KOPT-K1 (cell line): ENCODE results near the gene ARSG.
A peak's percentile ranks its signal among the peaks of the same experiment; 100 is the strongest.
"Not testable (repeated sequence)": the region's sequence is repeated elsewhere in the genome, so short reads cannot be mapped to it uniquely, and the experiment has no call there.

ENCODE experiments used
- H3K27ac ChIP-seq: fragments of 200-600 bp; sonication (generic); 2 replicates; pipeline ENCODE4 v1.5.1; 2016; ENCODE audit warnings: antibody characterized with exemption, mild to moderate bottlenecking, low read depth, low read length; ENCODE audit not compliant: poor library complexity, severe bottlenecking
- H3K36me3 ChIP-seq: fragments of 200-600 bp; sonication (generic); 2 replicates; pipeline ENCODE4 v1.5.1; 2017; ENCODE audit warnings: antibody characterized with exemption, mild to moderate bottlenecking, low read length, moderate library complexity; ENCODE audit not compliant: insufficient read depth
- H3K9me3 ChIP-seq: fragments of 200-600 bp; sonication (generic); 2 replicates; pipeline ENCODE4 v1.5.1; 2017; ENCODE audit warnings: antibody characterized with exemption, low read length, mild to moderate bottlenecking; ENCODE audit not compliant: insufficient read depth, poor library complexity, severe bottlenecking

Gene ARSG

DNA sequence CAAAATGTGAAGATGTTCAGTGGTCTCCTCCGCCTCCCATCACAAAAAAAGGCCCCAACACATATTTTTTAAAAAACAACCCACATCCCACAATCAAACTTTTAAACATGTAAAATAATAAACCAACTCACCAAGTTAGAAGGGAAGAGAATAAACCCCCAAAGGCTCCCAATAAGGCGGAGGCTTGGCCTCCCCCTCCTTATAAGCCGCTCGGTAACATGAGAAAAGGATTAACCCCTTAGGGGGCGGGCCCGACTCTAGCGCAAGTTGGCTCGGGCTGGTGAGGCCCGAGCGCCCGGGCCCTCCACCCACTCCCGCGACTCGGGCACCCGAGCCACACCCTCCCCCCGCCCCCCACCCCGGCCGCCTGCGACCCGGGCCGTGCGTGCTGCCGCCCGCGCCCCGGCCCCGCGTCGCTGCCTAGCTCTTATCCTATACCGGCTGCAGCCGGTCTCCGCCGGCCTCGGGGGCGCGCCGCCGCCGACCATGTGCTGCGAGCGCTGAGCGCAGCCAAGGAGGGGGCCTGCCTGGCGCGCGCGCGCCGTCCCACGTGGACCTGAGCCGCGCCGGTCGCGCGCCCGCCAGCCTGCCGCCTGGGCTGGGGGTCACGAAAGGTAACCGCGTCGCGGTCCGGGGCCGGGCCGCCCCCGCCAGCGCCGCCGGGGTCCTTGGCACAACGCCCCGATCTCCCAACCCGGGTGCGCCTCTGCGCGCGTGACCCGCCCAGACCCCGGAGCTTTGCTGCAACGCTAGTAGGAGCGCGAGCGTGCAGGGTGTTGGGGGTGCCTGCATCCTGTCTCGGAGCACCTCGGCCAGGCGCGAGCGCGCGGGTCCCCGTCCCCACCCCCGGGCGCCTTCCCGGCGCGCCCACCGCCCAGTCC, at the start of gene ARSG, which contains the start of gene SLC16A6:
ARSG (plus strand) TSS at position 541 of the 881 bp plus-strand sequence. CDS start 15,999 bp downstream, outside the sequence.
SLC16A6 (minus strand) TSS at position 173 of the 881 bp plus-strand sequence. CDS start 12,807 bp downstream, outside the sequence.
- no peaks in the 10 kb centered on the region for H3K9me3 ChIP-seq
- no peaks in the 10 kb centered on the region for H3K36me3 ChIP-seq
- peak within 1 kb of the TSS; percentile 96 for H3K27ac ChIP-seq

DNA sequence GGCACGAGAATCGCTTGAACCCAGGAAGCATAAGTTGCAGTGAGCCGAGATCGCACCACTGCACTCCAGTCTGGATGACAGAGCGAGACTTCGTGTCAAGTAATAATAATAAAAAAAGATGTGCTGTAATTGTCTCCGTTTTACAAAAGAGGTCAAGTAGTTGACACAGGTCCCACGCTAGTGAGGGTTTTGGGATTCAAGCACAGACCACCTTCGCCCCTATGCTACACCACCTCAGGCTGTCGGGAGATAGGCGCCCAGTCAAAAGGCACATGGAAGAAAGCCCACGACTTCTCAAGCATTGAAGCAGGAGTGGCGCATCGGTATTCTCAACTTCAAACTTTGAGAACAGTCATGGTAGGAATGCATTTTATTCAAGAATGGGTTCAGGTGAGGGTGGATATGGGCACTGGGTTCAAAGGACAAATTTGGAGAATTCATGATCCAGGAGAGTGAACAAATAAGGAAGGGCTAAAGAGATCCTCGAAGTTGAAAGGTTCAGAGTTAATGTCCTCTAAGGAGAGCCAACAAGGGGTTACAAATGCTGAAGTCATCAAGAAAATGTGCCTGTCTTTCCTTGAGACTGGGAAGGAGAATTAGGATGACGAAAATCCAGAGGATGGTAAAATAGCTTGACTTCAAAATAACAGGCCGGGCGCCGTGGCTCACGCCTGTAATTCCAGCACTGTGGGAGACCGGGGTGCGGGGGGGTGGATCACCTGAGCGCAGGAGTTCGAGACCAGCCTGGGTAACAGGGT, 44.8 kb upstream of the ARSG start:
- Histone ChIP-seq H3K27ac (peak overlapping the region; percentile 89), H3K9me3 (no peaks in the 10 kb centered on the region), H3K36me3 (peaks cover 10% of the 10 kb centered on the region)

DNA sequence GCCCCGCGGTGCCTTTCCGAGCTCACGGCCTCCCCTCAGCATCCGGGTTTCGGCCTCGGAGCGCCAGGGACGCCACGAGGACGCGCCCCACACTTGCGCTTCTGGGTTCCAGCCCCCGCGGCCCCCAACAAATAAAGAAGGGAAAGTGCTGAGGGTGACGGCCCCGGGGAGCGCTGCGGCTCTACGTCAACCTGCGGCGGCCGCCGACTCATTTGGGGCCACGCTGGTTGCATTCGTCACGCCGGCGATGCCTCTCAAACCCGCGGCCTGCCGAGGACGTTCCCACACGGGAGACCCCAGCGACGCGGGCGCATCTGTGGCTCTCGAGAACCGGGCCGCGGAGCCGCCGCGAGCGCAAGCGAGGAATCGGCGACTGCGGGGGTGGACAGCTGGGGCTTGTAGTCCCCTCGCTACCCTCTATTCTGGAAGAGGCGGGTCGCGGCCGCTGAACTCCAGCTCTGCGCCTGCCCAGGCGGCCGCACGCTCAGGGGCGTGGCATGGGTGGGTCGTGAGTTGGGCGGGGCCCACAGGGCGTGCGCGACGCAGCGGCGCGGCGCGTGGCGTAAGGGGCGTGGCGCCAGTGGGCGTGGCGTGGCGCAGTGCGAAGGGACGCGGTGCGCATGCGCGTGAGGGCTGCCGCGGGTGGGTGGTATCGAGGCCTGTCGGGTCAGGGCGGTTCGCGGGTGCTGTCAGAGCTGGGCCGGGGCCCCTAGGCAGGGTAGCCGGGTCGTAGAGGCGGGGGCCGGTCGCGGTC, 43.7 kb upstream of the ARSG start, which contains the start of gene AMZ2:
AMZ2 (plus strand) TSS at position 599 of the 754 bp plus-strand sequence. CDS start 2,145 bp downstream, outside the sequence.
- peak within 1 kb of the TSS; percentile 89 for H3K27ac ChIP-seq
- H3K9me3 ChIP-seq: no peaks in the 10 kb centered on the region
- peaks cover 16% of the 10 kb centered on the region for H3K36me3 ChIP-seq

DNA sequence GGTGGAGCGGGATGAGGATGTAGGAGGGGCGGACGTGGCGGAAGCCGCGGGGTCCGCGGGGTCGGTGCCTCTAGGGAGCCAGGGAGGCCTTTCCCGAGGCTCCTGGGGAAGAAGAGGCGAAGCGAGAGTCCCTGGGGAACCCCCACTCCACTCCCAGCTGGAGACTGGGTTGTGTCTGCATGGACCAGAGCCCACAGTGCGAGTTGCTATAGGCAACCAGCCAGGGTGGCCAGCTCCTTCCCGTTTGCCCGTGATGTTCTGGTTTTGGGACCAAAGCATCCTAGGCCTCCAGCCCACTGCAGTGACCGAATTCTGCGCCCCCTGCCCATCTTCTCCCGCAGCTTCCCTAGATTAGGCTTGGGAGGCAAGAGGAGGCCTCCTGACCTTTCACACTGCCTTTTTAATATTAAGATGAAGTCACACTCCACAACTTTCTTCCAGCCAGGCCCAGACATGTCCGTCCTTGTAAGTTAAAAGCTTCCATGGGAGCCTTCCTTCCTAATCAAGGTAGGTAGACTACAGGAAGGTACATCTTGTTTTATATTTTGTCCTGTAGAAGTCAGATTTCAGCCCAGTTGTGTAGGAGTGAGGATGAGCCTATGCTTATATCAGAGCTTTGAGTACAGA, 43.0 kb upstream of the ARSG start:
- Histone ChIP-seq H3K27ac (peak overlapping the region; percentile 89), H3K36me3 (peaks cover 16% of the 10 kb centered on the region), H3K9me3 (no peaks in the 10 kb centered on the region)

DNA sequence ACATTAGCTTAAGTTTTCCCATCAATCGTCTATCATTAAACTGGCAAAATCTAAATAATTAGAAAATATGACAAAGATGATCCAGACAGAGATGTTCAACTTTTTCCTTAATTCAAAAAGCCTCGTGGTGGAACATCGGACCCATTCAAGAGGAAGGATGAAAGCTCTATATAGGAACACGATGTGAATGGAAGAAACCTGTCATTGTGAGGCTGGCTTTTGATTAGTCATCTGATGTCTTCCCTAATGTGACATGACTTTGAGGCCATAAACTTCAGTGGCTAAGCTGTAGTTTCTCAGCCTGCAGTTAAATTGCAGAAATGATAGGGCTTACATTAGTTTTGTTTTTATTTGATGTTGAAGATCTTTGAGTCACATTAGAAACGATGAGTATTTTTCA, 42.4 kb upstream of the ARSG start:
- H3K9me3 ChIP-seq: no peaks in the 10 kb centered on the region
- H3K27ac ChIP-seq: peak overlapping the region; percentile 89
- peaks cover 16% of the 10 kb centered on the region for H3K36me3 ChIP-seq

DNA sequence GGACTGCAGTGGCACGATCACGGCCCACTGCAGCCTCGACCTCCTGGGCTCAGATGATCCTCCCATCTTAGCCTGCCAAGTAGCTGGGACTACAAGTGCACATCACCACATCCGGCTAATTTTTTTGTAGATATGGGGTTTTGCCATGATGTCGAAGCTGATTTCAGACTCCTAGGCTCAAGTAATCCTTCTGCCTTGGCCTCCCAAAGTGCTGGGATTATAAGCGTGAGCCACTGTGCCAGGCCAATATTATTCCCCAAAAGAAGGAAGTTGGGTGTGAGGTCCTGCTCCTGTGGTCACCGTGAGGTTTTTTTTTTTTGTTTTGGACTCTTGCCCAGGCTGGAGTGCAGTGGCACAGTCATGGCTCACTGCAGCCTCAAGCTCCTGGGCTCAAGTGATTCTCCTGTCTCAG, 41.9 kb upstream of the ARSG start:
- H3K9me3 ChIP-seq: no peaks in the 10 kb centered on the region
- peaks cover 17% of the 10 kb centered on the region for H3K36me3 ChIP-seq
- H3K27ac ChIP-seq: peak overlapping the region; percentile 18

DNA sequence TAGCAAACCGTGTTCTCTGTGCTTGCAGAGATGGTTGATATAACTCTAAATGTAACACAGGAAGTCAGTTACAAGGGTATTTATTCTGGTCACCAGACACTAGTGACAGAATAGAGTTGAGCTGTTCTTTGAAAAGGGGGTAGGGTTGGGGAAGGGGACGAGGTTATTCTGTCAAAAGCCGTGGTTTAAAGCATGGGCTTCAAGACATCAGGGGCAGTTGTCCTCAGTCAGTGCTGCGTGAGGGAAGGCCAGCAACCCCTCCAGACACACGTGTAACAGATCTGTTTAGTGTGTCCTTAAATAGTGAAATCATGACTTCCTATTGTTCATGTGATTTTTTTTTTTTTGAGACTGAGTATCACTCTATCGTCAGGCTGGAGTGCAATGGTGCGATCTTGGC, 37.9 kb upstream of the ARSG start:
- H3K27ac ChIP-seq: peak overlapping the region; percentile 72
- not testable (repeated sequence) for H3K9me3 ChIP-seq
- peaks cover 41% of the 10 kb centered on the region for H3K36me3 ChIP-seq

DNA sequence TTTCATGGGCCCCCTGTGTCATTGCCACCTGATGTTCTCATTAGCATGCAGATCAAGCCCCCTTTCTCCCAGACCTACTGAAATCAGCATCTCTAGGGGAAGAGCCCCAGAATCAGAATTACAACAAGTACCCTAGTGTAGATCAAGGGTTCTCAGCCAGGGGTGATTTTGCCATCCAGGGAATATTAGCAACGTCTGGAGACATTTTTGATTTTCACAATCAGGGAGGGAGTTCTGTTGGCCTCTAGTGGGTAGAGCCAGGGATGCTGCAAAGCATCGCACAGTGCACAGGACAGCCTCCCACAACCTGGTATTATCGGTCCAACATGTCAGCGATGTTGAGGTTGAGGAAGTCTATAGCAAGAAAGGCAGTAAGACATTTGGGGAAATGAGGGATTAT, 36.1 kb upstream of the ARSG start:
- Histone ChIP-seq H3K36me3 (peaks cover 36% of the 10 kb centered on the region), H3K9me3 (no peaks in the 10 kb centered on the region), H3K27ac (peak overlapping the region; percentile 74)

DNA sequence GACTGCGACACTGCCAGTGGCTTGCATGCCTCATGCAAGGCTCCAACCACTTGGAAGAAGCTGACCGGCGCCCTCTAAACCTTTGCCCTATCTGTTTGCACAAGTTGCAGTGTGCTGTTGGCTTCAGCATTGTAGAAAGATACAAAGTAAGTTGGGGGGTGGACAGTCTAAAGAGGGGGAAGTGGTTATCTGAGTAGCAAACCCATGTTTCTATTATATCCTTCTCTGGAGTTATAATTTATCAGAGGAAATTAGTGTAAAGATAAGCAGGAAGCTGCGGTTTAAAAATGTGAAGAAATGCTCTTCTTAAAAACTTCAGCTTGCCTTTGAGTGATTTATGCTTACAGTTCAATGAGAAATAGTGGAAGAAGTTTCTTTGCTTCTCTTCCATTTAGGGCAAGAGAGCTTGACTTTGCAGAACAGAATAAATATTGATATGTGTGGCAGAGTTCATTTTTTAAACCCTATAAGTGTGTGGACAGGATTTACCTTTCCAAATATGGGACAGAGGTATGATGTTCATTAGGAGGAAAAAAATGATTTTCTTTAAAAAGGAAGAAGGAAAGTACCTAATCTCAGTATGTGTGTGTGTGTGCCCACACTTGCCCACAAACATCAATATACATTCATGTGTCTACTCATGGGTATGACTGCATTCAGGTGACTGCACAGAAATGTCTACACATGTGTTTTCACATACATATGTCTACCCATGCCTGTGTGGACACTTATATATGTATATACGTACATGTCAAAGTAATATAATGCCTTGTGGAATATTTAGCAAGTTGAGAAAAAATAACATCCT, 35.4 kb upstream of the ARSG start:
- Histone ChIP-seq H3K36me3 (peaks cover 33% of the 10 kb centered on the region), H3K27ac (peak overlapping the region; percentile 74), H3K9me3 (no peaks in the 10 kb centered on the region)

DNA sequence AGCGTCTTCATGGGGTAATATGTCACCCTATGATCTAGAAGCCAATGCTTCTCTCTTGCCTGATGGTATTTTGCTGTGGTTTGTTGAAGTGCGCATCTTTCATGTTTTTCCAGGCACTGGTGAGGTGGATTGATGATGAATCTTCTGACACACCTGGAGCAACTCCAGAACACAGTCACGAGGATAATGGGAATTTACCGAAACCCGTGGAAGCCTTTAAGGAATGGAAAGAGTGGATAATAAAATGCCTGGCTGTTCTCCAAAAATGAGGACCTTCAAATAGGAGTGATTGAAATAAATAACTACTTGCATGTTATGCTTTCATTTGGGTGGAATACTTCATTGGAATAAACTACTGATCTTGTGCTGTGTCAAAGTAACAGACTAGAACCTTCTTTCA, 34.6 kb upstream of the ARSG start:
- not testable (repeated sequence) for H3K9me3 ChIP-seq
- Histone ChIP-seq H3K36me3 (peaks cover 28% of the 10 kb centered on the region), H3K27ac (peak overlapping the region; percentile 74)

DNA sequence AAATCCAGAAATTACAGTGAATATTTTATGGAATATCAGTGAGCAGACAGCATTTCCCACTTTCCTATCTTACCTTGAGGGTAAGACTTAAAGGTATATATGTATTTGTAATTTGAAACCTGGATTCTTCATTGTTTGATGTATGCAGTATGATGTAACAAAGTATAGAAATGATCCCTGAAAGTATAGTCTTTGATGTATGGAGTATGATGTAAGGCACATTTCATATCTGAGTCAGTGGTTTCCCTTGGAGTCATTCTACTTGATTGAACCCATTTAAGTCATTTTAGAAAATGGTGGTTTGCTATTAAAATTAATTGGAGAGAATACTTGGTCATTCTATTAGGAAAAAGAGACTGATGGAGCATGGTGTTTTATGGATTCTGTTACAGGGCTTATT, 33.4 kb upstream of the ARSG start:
- H3K36me3 ChIP-seq: peaks cover 24% of the 10 kb centered on the region
- peak overlapping the region; percentile 74 for H3K27ac ChIP-seq
- no peaks in the 10 kb centered on the region for H3K9me3 ChIP-seq

DNA sequence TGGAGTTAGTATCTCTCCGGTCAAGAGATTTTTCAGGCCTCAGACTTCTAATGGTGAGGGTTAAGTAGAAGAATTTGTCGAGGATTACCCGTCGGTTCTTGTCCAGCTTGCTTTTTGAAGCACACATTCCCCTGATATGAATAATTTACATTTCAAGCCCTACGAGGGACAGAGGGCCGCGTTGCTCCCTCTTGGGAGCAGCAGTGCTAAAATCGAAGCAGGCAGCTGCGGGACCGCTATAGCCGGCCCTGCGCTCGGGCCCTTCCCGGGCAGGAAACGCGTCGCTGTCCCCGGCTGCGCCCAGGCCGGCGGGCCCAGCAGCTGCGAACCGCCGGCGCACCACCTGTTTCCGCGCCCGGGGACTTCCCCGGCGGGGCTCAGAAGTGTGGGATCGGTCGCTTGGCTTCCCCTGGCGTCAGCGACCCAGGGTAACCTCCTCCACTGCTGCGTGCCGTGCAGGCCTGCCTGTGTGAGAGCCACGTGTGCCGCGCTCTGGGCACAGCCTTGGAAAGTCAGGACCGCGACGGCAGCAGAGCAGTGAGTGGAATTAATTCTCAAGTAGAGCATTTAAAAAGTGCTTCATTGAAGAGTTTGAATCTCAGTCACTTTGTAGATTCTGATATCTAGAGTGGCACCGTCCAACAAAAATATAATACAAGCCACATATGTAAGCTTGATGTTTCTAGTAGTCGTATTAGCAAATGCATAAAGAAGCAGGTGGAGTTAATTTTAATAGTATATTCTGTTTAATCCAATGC, 32.2 kb upstream of the ARSG start:
- Histone ChIP-seq H3K27ac (peak overlapping the region; percentile 74), H3K36me3 (peaks cover 24% of the 10 kb centered on the region)
- H3K9me3 ChIP-seq: not testable (repeated sequence)

DNA sequence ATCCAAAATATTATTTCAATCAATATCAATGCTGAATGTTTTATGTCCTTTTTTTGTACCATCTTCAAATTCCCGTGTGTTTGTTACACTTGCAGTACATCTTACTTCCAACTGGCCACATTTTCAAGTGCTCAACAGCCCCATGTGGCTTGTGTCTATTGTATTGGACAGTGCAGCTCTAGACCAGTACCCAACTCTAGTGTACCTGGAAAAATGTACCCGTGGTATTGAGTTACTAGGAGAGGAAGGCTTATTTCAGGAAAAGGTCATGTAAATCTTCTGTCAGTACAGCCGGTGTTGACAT, 31.7 kb upstream of the ARSG start:
- H3K36me3 ChIP-seq: peaks cover 21% of the 10 kb centered on the region
- H3K27ac ChIP-seq: peak overlapping the region; percentile 74
- not testable (repeated sequence) for H3K9me3 ChIP-seq
